A673 (cell line): ENCODE results near the gene AMZ1. TPM values are rescaled to one million over a fixed set of nuclear protein-coding genes. Genes with fewer than 3 reads are reported as not detected.
A peak's percentile ranks its signal among the peaks of the same experiment; 100 is the strongest.

ENCODE experiments used
- BruUV-seq: library from RNA; stranded (reverse); fragments of 400-500 nt; replicated peaks from 2 replicates; lab custom pipeline; 2021; lab: Mats Ljungman, UMichigan
- CTCF ChIA-PET: fragments of 300-600 bp; sonication (Branson Sonifier 250); formaldehyde crosslinking; loops from one replicate; lab custom pipeline; 2022; ENCODE audit warnings: antibody characterized with exemption; lab: Charles Lee
- POLR2A ChIA-PET: fragments of 300-600 bp; sonication (Branson Sonifier 250); formaldehyde crosslinking; loops from one replicate; lab custom pipeline; 2022; ENCODE audit warnings: antibody characterized with exemption; ENCODE audit not compliant: low non-redundant PET; lab: Charles Lee
- DNase-seq: peaks from one replicate; pipeline ENCODE4 v3.0.0-alpha.2; 2015; ENCODE audit warnings: low spot score
- H3K27ac ChIP-seq: fragments of 200-600 bp; sonication (generic); 2 replicates; pipeline ENCODE4 v1.5.1; 2016; ENCODE audit warnings: mixed run types, low read depth, mild to moderate bottlenecking, mixed read lengths, antibody characterized with exemption, low read length; ENCODE audit not compliant: poor library complexity, severe bottlenecking
- H3K27me3 ChIP-seq: fragments of 200-600 bp; sonication (generic); replicated peaks from 2 replicates; pipeline ENCODE4 v1.6.1; 2017; ENCODE audit warnings: mixed run types, low read depth, mild to moderate bottlenecking, mixed read lengths, antibody characterized with exemption, low read length; ENCODE audit not compliant: insufficient read depth, poor library complexity
- H3K36me3 ChIP-seq: fragments of 200-600 bp; sonication (generic); 2 replicates; pipeline ENCODE4 v1.6.1; 2016; ENCODE audit warnings: mixed run types, mild to moderate bottlenecking, mixed read lengths, antibody characterized with exemption, low read length; ENCODE audit not compliant: insufficient read depth, poor library complexity, severe bottlenecking
- H3K4me1 ChIP-seq: fragments of 200-600 bp; sonication (generic); 2 replicates; pipeline ENCODE4 v1.6.1; 2017; ENCODE audit warnings: mixed run types, mild to moderate bottlenecking, mixed read lengths, antibody characterized with exemption, low read length; ENCODE audit not compliant: insufficient read depth, poor library complexity, severe bottlenecking
- H3K4me3 ChIP-seq: fragments of 200-600 bp; sonication (generic); 2 replicates; pipeline ENCODE4 v1.5.1; 2016; ENCODE audit warnings: low read depth, mixed run types, mild to moderate bottlenecking, mixed read lengths, low read length; ENCODE audit not compliant: poor library complexity, severe bottlenecking
- H3K9me3 ChIP-seq: fragments of 200-600 bp; sonication (generic); 2 replicates; pipeline ENCODE4 v1.6.1; 2016; ENCODE audit warnings: mixed run types, low read depth, mild to moderate bottlenecking, mixed read lengths, antibody characterized with exemption, low read length; ENCODE audit not compliant: poor library complexity, severe bottlenecking
- EZH2 ChIP-seq: fragments of 200-600 bp; sonication (generic); IDR thresholded peaks from 2 replicates; pipeline ENCODE4 v1.6.1; 2017; ENCODE audit warnings: borderline replicate concordance, low read depth, mild to moderate bottlenecking, mixed read lengths, antibody characterized with exemption, low read length; ENCODE audit not compliant: poor library complexity, severe bottlenecking
- intact Hi-C: fragments of 100-400 bp; cut with micrococcal nuclease; formaldehyde crosslinking; loops from one replicate; pipeline ENCODE4 v1.10.0; 2022; ENCODE audit not compliant: unreplicated experiment
- total RNA-seq: library from RNA; stranded (reverse); gene quantifications from 2 replicates; pipeline ENCODE4 v1.2.3, GENCODE V29; 2021
- TF ChIP-seq, protein P1 (sequence below): fragments of 300-800, 200-600 bp; sonication (generic); conservative IDR thresholded peaks from 2 replicates; pipeline ENCODE4 v1.5.1; 2017; ENCODE audit warnings: low read depth, mild to moderate bottlenecking, antibody characterized with exemption, low read length, moderate library complexity, mixed read lengths

AMZ1 gene
- total RNA-seq, 1 experiment from 2014 or later: not detected

DNA sequence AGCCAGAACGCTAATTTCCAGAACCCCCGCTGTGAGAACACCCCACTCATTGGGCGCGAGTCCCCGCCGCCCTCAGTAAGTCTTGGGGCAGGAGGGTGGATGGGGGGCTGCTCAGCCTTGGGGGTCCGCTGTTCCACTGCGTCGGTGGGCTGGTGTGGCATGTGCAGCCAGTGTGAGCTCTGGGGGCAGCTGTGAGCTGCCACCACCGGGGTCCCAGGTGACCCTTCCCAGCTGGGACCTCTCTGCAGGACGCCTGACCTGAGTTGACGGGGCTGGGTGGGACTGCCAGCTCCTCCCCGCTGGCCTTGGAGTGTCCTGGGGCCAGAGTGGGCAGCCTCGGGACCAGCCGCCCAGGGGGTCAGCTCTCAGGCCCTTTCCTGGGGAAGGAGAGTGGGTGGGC lies 29.1 kb upstream of the AMZ1 start:
- no peaks in the 10 kb centered on the region for H3K4me1 ChIP-seq
- POLR2A ChIA-PET: no interaction called here
- DNase-seq: no peak
- TF ChIP-seq, protein P1, sequence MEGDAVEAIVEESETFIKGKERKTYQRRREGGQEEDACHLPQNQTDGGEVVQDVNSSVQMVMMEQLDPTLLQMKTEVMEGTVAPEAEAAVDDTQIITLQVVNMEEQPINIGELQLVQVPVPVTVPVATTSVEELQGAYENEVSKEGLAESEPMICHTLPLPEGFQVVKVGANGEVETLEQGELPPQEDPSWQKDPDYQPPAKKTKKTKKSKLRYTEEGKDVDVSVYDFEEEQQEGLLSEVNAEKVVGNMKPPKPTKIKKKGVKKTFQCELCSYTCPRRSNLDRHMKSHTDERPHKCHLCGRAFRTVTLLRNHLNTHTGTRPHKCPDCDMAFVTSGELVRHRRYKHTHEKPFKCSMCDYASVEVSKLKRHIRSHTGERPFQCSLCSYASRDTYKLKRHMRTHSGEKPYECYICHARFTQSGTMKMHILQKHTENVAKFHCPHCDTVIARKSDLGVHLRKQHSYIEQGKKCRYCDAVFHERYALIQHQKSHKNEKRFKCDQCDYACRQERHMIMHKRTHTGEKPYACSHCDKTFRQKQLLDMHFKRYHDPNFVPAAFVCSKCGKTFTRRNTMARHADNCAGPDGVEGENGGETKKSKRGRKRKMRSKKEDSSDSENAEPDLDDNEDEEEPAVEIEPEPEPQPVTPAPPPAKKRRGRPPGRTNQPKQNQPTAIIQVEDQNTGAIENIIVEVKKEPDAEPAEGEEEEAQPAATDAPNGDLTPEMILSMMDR: no peak
- TF ChIP-seq EZH2: no peak
- H3K4me3 ChIP-seq: no peak overlapping the region
- no peak overlapping the region for H3K27ac ChIP-seq
- no TSS peak for BruUV-seq
- CTCF ChIA-PET: no interaction called here
- peaks cover 37% of the 10 kb centered on the region for H3K36me3 ChIP-seq
- H3K9me3 ChIP-seq: no peaks in the 10 kb centered on the region
- H3K27me3 ChIP-seq: no peaks in the 10 kb centered on the region
- intact Hi-C loops: no loop called here

DNA sequence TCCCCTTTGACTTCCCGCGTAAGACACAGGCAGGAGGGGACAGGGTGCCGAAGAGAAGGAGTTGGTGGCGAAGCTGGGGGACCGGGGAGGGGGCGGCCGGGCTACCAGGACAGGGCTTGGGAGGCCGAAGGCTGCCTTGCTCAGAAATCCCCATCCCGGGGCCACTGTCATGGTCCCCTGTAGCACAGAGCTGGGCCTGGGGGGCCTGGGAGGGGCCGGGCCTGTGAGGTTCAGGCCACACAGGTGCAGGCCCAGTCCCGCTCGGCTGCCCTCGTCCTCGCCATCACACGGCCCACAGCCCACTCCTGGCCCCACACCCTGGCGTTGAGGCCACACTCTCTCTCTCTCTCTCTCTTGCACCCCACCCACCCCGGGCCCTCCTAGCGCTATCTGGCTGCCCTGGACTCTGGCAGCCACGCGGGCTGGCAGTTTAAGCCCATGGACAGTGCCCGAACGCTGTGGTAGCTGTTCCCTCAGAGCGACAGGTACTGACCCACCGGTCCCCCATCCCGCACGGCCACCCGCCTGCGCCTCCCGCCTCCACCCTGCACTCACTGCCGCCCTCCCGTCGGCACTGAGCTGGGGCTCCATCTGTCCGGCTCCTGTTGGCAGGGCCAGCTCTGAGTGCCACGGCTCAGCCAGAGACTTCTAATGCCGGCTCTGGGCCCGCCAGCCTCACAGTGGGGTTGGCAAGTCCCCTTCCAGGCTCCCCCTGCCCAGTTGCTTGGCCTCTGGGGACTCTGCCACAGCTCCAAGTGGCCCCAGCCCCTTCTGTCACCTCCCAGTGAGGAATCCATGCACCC lies 28.2 kb upstream of the AMZ1 start:
- H3K4me1 ChIP-seq: no peaks in the 10 kb centered on the region
- intact Hi-C loops: no loop called here
- CTCF ChIA-PET: no interaction called here
- no peaks in the 10 kb centered on the region for H3K9me3 ChIP-seq
- no TSS peak for BruUV-seq
- no peaks in the 10 kb centered on the region for H3K27me3 ChIP-seq
- H3K27ac ChIP-seq: no peak overlapping the region
- DNase-seq: no peak
- TF ChIP-seq, protein P1: no peak
- TF ChIP-seq EZH2: no peak
- H3K4me3 ChIP-seq: no peak overlapping the region
- H3K36me3 ChIP-seq: peaks cover 37% of the 10 kb centered on the region
- POLR2A ChIA-PET: no interaction called here

DNA sequence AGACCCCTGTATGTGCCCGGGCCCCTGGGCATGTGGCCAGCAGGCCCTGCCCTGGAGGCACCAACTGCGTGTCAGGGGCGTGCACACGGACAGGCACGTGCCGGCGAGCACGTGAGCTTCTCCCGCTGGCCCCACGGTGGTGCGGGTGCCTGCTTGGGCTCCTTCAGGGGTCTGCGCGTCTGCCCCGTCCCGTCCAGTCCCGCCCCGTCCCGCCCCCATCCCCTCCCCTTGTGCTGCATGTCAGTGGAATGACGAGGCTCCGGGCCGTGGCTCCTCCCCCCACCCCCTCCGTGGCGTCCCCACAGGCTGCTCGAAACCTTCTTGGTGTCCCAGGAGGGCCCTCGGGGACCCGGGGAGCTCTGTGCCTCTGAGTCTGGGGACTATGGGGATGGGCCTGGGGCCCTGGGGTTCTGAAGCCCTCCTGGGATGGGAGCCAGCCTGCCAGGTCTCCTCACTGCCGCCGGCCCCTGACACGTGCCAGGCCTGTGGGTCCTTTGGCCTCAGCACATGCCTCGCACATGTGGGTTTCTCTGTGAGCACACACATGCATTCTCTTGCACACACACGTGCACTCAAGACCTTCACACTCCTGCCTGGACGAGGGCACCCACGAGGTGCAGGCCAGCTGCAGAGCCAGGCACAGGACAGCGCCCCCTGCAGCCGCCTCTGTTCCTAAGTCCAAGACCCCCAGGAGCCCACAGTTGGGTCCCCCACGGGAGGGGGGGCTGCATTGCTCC lies 27.5 kb upstream of the AMZ1 start:
- ChIA-PET CTCF (no interaction called here), POLR2A (no interaction called here)
- Histone ChIP-seq H3K9me3 (no peaks in the 10 kb centered on the region), H3K4me3 (no peak overlapping the region), H3K27ac (no peak overlapping the region), H3K36me3 (peaks cover 34% of the 10 kb centered on the region), H3K4me1 (no peaks in the 10 kb centered on the region), H3K27me3 (no peaks in the 10 kb centered on the region)
- TF ChIP-seq, protein P1: peak; percentile 48
- TF ChIP-seq EZH2: no peak
- intact Hi-C loops: no loop called here
- BruUV-seq: no TSS peak
- peak; percentile 47 for DNase-seq
